Uterus (tissue), 2 donors: ENCODE data around the gene LYST.

Experiments used
- CTCF ChIP-seq, 4 experiments: fragments of 200-600 bp in 2 of 4; fragments of 450-650 bp in 2 of 4; sonication (generic) in 2 of 4; IDR thresholded peaks; one replicate each; pipeline ENCODE4 v1.5.1; 2016 to 2019; ENCODE audit warnings: antibody characterized with exemption in 4 of 4, mild to moderate bottlenecking in 2 of 4, moderate library complexity in 1 of 4
- POLR2A ChIP-seq, 2 donors: fragments of 450-650 bp; IDR thresholded peaks; one replicate each; pipeline ENCODE4 v1.6.1; 2016; ENCODE audit warnings: antibody characterized with exemption in 2 of 2, mild to moderate bottlenecking in 1 of 2, moderate library complexity in 1 of 2

DNA sequence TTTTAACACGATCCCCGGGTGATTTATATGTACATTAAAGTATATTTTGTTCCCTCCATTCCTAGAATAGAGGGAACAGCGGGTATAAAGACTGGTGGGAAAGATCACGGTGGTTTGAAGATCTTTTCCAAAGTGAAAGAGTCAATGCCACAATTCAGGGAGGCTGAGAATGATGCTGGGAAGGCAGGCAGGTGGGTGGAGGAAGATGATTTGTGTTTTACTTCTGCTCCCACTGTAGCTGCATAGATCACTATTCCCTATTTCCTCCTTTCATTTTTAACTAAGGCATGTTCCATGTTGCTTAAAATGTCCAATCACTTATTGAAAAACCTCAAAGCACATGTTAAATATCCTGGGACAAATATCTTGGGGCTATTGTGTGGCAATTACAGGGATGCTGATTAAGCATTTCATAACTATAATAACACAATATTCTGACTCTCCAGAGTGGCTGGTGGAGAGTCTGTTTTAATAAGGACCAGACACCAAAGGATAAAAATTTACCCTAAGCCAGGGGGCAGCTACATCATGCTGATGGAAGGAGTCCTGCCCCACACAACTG lies 8.4 kb upstream of the LYST start:
- TF ChIP-seq CTCF (IDR thresholded peaks at IDR 0.05) (no peak), POLR2A (IDR thresholded peaks at IDR 0.05) (no peak)
